ENCODE data around the gene SLC3A2. TPM values are rescaled to one million over a fixed set of nuclear protein-coding genes. Genes with fewer than 3 reads are reported as not detected.

The SLC3A2 gene
- total and polyA plus RNA-seq, 2 of the 13 experiments (the other 11 are each of a cell fraction or from before 2014, with no cell fraction given): 213 to 226 TPM

GRCh38 chr11:62850911-62851806 is 29.5 kb upstream of the SLC3A2 start (continued):
- TF ChIP-seq NR2F6 (IDR thresholded peaks at IDR 0.05): 0 out of 2 replicates have a peak, but pooled peaks have one; percentile 16
- no peak for TF ChIP-seq NR2F6 (CRISPR knock-in tag; IDR thresholded peaks at IDR 0.05)
- no peak for TF ChIP-seq NFKBIZ (CRISPR knock-in tag; IDR thresholded peaks at IDR 0.05)
- TF ChIP-seq PREB (CRISPR knock-in tag; IDR thresholded peaks at IDR 0.05): no peak
- no peak for TF ChIP-seq RFXAP (CRISPR knock-in tag; IDR thresholded peaks at IDR 0.05; ENCODE audit: borderline replicate concordance)
- TF ChIP-seq GLI4 (CRISPR knock-in tag; IDR thresholded peaks at IDR 0.05; ENCODE audit: borderline replicate concordance): no peak
- TF ChIP-seq ZNF367 (CRISPR knock-in tag; IDR thresholded peaks at IDR 0.05; ENCODE audit: borderline replicate concordance): no peak
- TF ChIP-seq MAFG (CRISPR knock-in tag; IDR thresholded peaks at IDR 0.05): no peak
- no peak for TF ChIP-seq ZNF75D (CRISPR knock-in tag; IDR thresholded peaks at IDR 0.05; ENCODE audit: borderline replicate concordance)
- TF ChIP-seq SAP130 (CRISPR knock-in tag; IDR thresholded peaks at IDR 0.05; ENCODE audit: low read depth): no peak; the same call in 1 of the 2 replicates
- no peak for TF ChIP-seq SALL2 (CRISPR knock-in tag; IDR thresholded peaks at IDR 0.05)
- no peak for TF ChIP-seq ZC3H13 (CRISPR knock-in tag; IDR thresholded peaks at IDR 0.05)
- TF ChIP-seq RELA (CRISPR knock-in tag; IDR thresholded peaks at IDR 0.05): no peak
- no peak for TF ChIP-seq ZNF598 (CRISPR knock-in tag; IDR thresholded peaks at IDR 0.05; ENCODE audit: borderline replicate concordance)
- TF ChIP-seq MXD4 (CRISPR knock-in tag; IDR thresholded peaks at IDR 0.05): no peak
- TF ChIP-seq XBP1 (CRISPR knock-in tag; IDR thresholded peaks at IDR 0.05): no peak
- TF ChIP-seq ZBTB44 (CRISPR knock-in tag; IDR thresholded peaks at IDR 0.05): no peak
- no peak for TF ChIP-seq PRDM10 (CRISPR knock-in tag; IDR thresholded peaks at IDR 0.05; ENCODE audit: low read depth)
- TF ChIP-seq PHF20 (CRISPR knock-in tag; IDR thresholded peaks at IDR 0.05): no peak
- TF ChIP-seq CEBPG (CRISPR knock-in tag; IDR thresholded peaks at IDR 0.05): no peak
- no peak for TF ChIP-seq ZNF136 (CRISPR knock-in tag; IDR thresholded peaks at IDR 0.05; ENCODE audit: low read depth)
- TF ChIP-seq ZNF10 (CRISPR knock-in tag; IDR thresholded peaks at IDR 0.05; ENCODE audit: borderline replicate concordance, low read depth): no peak
- no peak for TF ChIP-seq CHCHD3 (CRISPR knock-in tag; IDR thresholded peaks at IDR 0.05)
- TF ChIP-seq ATF1 (CRISPR knock-in tag; IDR thresholded peaks at IDR 0.05): no peak
- peak; percentile 44 for TF ChIP-seq SRSF4 (IDR thresholded peaks at IDR 0.05; ENCODE audit: low read depth, low read length, poor library complexity, severe bottlenecking)
- no peak for TF ChIP-seq HES4 (CRISPR knock-in tag; IDR thresholded peaks at IDR 0.05; ENCODE audit: borderline replicate concordance)
